Middle frontal gyrus (tissue), 1 donor: ENCODE results near the gene RBM18.

Experiments used
- DNase-seq: peaks from one replicate; pipeline ENCODE4 v3.0.0-alpha.2; 2015; ENCODE audit warnings: low spot score; ENCODE audit errors: extremely low spot score

The RBM18 gene

GRCh38 chr9:122261469-122261881 lies 3.2 kb downstream of the RBM18 start:
- no peak for DNase-seq

GRCh38 chr9:122258886-122259415 lies 5.7 kb downstream of the RBM18 start:
- no peak for DNase-seq

GRCh38 chr9:122256206-122256605 lies 8.4 kb downstream of the RBM18 start:
- no peak for DNase-seq

- DNase-seq = no peak
Observed at GRCh38 chr9:122254761-122255160, 9.9 kb downstream of the RBM18 start.

- DNase-seq = no peak
Observed at GRCh38 chr9:122252796-122253195, 11.8 kb downstream of the RBM18 start.

- DNase-seq = no peak
Observed at GRCh38 chr9:122251351-122251750, 13.3 kb downstream of the RBM18 start.

GRCh38 chr9:122248448-122248865 lies 16.2 kb downstream of the RBM18 start:
- DNase-seq = no peak

GRCh38 chr9:122246666-122247065 lies 18.0 kb downstream of the RBM18 start:
- no peak for DNase-seq

- DNase-seq = no peak
Observed at GRCh38 chr9:122244349-122244748, 20.3 kb downstream of the RBM18 start.

- no peak for DNase-seq
Observed at GRCh38 chr9:122239722-122240121, 24.9 kb downstream of the RBM18 start.

- DNase-seq = no peak
Observed at GRCh38 chr9:122236681-122237080, 28.0 kb downstream of the RBM18 start.

- DNase-seq = no peak
Observed at GRCh38 chr9:122234022-122234748, 30.5 kb downstream of the RBM18 start.

- no peak for DNase-seq
Observed at GRCh38 chr9:122232796-122233306, 31.8 kb downstream of the RBM18 start.

- DNase-seq = no peak
Observed at GRCh38 chr9:122229485-122229837, 35.2 kb downstream of the RBM18 start.

- DNase-seq = no peak
Observed at GRCh38 chr9:122228568-122229484, 35.8 kb downstream of the RBM18 start, which contains the start of gene LHX6. LHX6 (minus strand) TSS chr9:122228957; CDS start chr9:122228740, 217 bp downstream.

GRCh38 chr9:122228191-122228567 lies 36.5 kb downstream of the RBM18 start:
- no peak for DNase-seq

GRCh38 chr9:122227575-122227900 lies 37.1 kb downstream of the RBM18 start:
- no peak for DNase-seq

- DNase-seq = no peak
Observed at GRCh38 chr9:122226758-122227574, 37.7 kb downstream of the RBM18 start.

- DNase-seq = no peak
Observed at GRCh38 chr9:122226142-122226757, 38.4 kb downstream of the RBM18 start.

GRCh38 chr9:122225312-122226141 lies 39.1 kb downstream of the RBM18 start:
- no peak for DNase-seq
